AG04449 (cell line): ENCODE results near the gene OR2A5.

Experiments used
- CTCF ChIA-PET: fragments of 350-600 bp; formaldehyde crosslinking; extraction: SDS; loops from one replicate; lab custom pipeline; 2021; ENCODE audit warnings: antibody characterized with exemption; lab: Yijun Ruan, JAX
- POLR2A ChIA-PET: fragments of 400-600, 350-600 bp; formaldehyde crosslinking; extraction: SDS; loops from one replicate; lab custom pipeline; 2020; ENCODE audit warnings: antibody characterized with exemption, inconsistent platforms; lab: Yijun Ruan, JAX
- DNase-seq: peaks from one replicate; pipeline ENCODE4 v3.0.0-alpha.2; 2010; ENCODE audit warnings: low read depth, low spot score
- H3K4me3 ChIP-seq: 2 replicates; pipeline ENCODE4 v1.5.1; 2011; ENCODE audit warnings: low read depth, mild to moderate bottlenecking, control low read depth, low read length
- TF ChIP-seq, protein P1 (sequence below): IDR thresholded peaks from one replicate; pipeline ENCODE4 v1.5.1; 2011; ENCODE audit warnings: mild to moderate bottlenecking, moderate library complexity, low read length, control low read depth, inconsistent platforms; ENCODE audit not compliant: insufficient read depth; ENCODE audit errors: missing control alignments

Gene OR2A5

DNA sequence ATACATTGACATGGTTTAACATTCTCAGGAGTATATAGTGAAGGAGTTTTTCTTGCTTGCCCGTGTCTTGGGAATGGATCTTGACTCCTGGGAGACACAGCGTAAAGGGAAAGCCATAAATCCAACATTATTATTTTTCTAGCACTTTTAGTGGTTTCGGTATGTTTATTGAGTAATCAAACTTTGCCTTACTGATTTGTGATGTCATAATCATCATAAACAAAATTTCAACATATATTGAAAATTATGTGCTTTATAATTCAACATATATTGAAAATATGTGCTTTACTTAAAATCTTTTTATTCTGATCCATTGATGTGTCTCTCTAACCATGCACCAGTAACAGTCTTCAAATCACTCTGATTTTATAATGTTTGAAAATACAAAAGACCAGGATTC, 20.2 kb upstream of the OR2A5 start:
- ChIA-PET CTCF (interaction anchor here (1.3 to 3.1 kb wide), 3 partner anchors 16 to 293 kb away, joined by 3 to 25 read pairs (median 6); no protein-coding TSS in a partner anchor), POLR2A (interaction anchor here (0.6 kb wide), 1 partner anchor 127 kb away, joined by 3 read pairs; no protein-coding TSS in a partner anchor)
- no peak for DNase-seq
- no peak overlapping the region for H3K4me3 ChIP-seq
- TF ChIP-seq, protein P1, sequence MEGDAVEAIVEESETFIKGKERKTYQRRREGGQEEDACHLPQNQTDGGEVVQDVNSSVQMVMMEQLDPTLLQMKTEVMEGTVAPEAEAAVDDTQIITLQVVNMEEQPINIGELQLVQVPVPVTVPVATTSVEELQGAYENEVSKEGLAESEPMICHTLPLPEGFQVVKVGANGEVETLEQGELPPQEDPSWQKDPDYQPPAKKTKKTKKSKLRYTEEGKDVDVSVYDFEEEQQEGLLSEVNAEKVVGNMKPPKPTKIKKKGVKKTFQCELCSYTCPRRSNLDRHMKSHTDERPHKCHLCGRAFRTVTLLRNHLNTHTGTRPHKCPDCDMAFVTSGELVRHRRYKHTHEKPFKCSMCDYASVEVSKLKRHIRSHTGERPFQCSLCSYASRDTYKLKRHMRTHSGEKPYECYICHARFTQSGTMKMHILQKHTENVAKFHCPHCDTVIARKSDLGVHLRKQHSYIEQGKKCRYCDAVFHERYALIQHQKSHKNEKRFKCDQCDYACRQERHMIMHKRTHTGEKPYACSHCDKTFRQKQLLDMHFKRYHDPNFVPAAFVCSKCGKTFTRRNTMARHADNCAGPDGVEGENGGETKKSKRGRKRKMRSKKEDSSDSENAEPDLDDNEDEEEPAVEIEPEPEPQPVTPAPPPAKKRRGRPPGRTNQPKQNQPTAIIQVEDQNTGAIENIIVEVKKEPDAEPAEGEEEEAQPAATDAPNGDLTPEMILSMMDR = no peak

DNA sequence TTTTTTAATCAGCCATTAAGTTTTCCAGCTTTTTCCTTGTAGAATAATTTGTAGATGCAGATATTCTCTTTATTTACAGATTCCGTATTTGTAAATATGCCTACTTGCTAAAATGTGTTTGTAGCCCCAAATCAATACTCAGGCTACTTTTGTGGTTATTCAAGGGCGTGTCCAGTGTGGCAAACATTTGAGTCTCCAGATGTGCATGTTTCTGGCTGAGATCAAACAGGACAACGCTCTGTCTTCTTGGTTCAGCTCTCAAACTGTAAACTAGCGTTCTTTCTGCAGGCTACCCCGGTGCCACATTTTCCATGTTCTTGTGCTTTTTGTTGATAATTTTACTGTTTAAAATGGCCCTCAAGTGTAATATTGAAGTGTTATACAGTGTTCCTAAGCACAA, 16.2 kb upstream of the OR2A5 start:
- POLR2A ChIA-PET = no interaction called here
- CTCF ChIA-PET = interaction anchor here (0.5 to 1.9 kb wide), 2 partner anchors 43 to 296 kb away, joined by 3 to 10 read pairs; no protein-coding TSS in a partner anchor
- H3K4me3 ChIP-seq = no peak overlapping the region
- DNase-seq = no peak
- TF ChIP-seq, protein P1 = no peak

- no peak overlapping the region for H3K4me3 ChIP-seq
- CTCF ChIA-PET = interaction anchor here (0.7 to 1.9 kb wide), 2 partner anchors 13 to 296 kb away, joined by 3 to 10 read pairs; no protein-coding TSS in a partner anchor
- POLR2A ChIA-PET = no interaction called here
- TF ChIP-seq, protein P1 = no peak
- DNase-seq = no peak
Observed at GRCh38 chr7:144032985-144033709, 15.6 kb upstream of the OR2A5 start.

GRCh38 chr7:144035385-144035784, 13.4 kb upstream of the OR2A5 start:
- TF ChIP-seq, protein P1 = no peak
- CTCF ChIA-PET = no interaction called here
- H3K4me3 ChIP-seq = no peak overlapping the region
- no peak for DNase-seq
- POLR2A ChIA-PET = no interaction called here

GRCh38 chr7:144036302-144036885, 12.4 kb upstream of the OR2A5 start:
- no peak for DNase-seq
- POLR2A ChIA-PET = no interaction called here
- H3K4me3 ChIP-seq = no peak overlapping the region
- TF ChIP-seq, protein P1 = no peak
- CTCF ChIA-PET = interaction anchor here (1.8 kb wide), 1 partner anchor 9 kb away, joined by 8 read pairs; no protein-coding TSS in a partner anchor

- H3K4me3 ChIP-seq = no peak overlapping the region
- ChIA-PET CTCF (interaction anchor here (1.0 to 1.8 kb wide), 2 partner anchors 10 to 300 kb away, joined by 3 to 8 read pairs; no protein-coding TSS in a partner anchor), POLR2A (no interaction called here)
- TF ChIP-seq, protein P1 = no peak
- no peak for DNase-seq
Observed at GRCh38 chr7:144037414-144038035, 11.2 kb upstream of the OR2A5 start.
